NCI-H2196 (cell line): Measurements from ENCODE around the gene WASHC1.
"Not testable (repeated sequence)": the region's sequence is repeated elsewhere in the genome, so short reads cannot be mapped to it uniquely, and the experiment has no call there.

Experiments used
- DNase-seq: peaks from one replicate; lab custom pipeline; 2025; ENCODE audit not compliant: unreplicated experiment; lab: John Stamatoyannopoulos, UW

Gene WASHC1

DNA sequence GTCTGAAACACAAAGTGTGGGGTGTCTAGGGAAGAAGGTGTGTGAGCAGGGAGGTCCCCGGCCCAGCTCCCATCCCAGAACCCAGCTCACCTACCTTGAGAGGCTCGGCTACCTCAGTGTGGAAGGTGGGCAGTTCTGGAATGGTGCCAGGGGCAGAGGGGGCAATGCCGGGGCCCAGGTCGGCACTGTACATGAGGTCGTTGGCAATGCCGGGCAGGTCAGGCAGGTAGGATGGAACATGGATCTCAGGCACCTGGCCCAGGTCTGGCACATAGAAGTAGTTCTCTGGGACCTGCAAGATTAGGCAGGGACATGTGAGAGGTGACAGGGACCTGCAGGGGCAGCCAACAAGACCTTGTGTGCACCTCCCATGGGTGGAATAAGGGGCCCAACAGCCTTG, 12.4 kb downstream of the WASHC1 start:
- DNase-seq = not testable (repeated sequence)

- DNase-seq = not testable (repeated sequence)
Measured at GRCh38 chr9:14129-14809, 15.0 kb downstream of the WASHC1 start.

GRCh38 chr9:11206-11605, 18.1 kb downstream of the WASHC1 start:
- not testable (repeated sequence) for DNase-seq

GRCh38 chr9:10653-11053, 18.6 kb downstream of the WASHC1 start:
- DNase-seq = not testable (repeated sequence)

DNA sequence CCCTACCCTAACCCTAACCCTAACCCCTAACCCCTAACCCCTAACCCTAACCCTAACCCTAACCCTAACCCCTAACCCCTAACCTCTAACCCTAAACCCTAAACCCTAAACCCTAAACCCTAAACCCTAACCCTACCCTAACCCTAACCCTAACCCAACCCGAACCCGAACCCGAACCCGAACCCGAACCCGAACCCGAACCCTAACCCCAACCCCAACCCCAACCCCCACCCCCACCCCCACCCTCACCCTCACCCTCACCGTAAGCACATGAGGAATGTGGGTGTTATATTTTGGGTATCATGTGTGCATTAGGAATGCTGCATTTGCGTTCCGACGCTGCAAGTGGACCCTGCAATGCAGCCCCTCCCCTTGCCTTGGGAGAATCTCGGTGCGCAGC, 19.0 kb downstream of the WASHC1 start:
- DNase-seq = not testable (repeated sequence)
